GM23248 (cell line): ENCODE data around the gene ANXA8L1. TPM values are rescaled to one million over a fixed set of nuclear protein-coding genes. Genes with fewer than 3 reads are reported as not detected.
"Not testable (repeated sequence)": the region's sequence is repeated elsewhere in the genome, so short reads cannot be mapped to it uniquely, and the experiment has no call there.

ENCODE experiments used
- DNase-seq: peaks from one replicate; pipeline ENCODE4 v3.0.0-alpha.2; 2015
- H2AFZ ChIP-seq: fragments of 200-600 bp; sonication (generic); 2 replicates; pipeline ENCODE4 v1.6.1; 2016; ENCODE audit warnings: antibody characterized with exemption
- H3F3A ChIP-seq: fragments of 200-600 bp; sonication (generic); 2 replicates; pipeline ENCODE4 v1.6.1; 2016; ENCODE audit warnings: mild to moderate bottlenecking, antibody characterized with exemption, mixed run types; ENCODE audit not compliant: insufficient read depth
- H3K27ac ChIP-seq: fragments of 200-600 bp; sonication (generic); 2 replicates; pipeline ENCODE4 v1.5.1; 2016; ENCODE audit warnings: mild to moderate bottlenecking
- H3K27me3 ChIP-seq: fragments of 200-600 bp; sonication (generic); replicated peaks from 2 replicates; pipeline ENCODE4 v1.6.1; 2016; ENCODE audit warnings: mild to moderate bottlenecking; ENCODE audit not compliant: insufficient read depth
- H3K36me3 ChIP-seq: fragments of 200-600 bp; sonication (generic); 2 replicates; pipeline ENCODE4 v1.6.1; 2016; ENCODE audit warnings: low read depth, mild to moderate bottlenecking
- H3K4me1 ChIP-seq: fragments of 200-600 bp; sonication (generic); 2 replicates; pipeline ENCODE4 v1.6.1; 2016; ENCODE audit warnings: mild to moderate bottlenecking; ENCODE audit not compliant: insufficient read depth
- H3K4me2 ChIP-seq: fragments of 200-600 bp; sonication (generic); one replicate; pipeline ENCODE4 v1.6.1; 2016; ENCODE audit warnings: mild to moderate bottlenecking; ENCODE audit not compliant: unreplicated experiment
- H3K4me3 ChIP-seq: fragments of 200-600 bp; sonication (generic); 2 replicates; pipeline ENCODE4 v1.5.1; 2016; ENCODE audit warnings: mild to moderate bottlenecking
- H3K79me2 ChIP-seq: fragments of 200-600 bp; sonication (generic); 2 replicates; pipeline ENCODE4 v1.6.1; 2016; ENCODE audit warnings: mild to moderate bottlenecking; ENCODE audit not compliant: insufficient read depth
- H3K9ac ChIP-seq: fragments of 200-600 bp; sonication (generic); 2 replicates; pipeline ENCODE4 v1.6.1; 2016; ENCODE audit warnings: mild to moderate bottlenecking
- H3K9me2 ChIP-seq: fragments of 200-600 bp; sonication (generic); 2 replicates; pipeline ENCODE4 v1.6.1; 2016; ENCODE audit warnings: mixed run types, mild to moderate bottlenecking, moderate library complexity; ENCODE audit not compliant: insufficient read depth
- H3K9me3 ChIP-seq: fragments of 200-600 bp; sonication (generic); one replicate; pipeline ENCODE4 v1.6.1; 2017; ENCODE audit warnings: low read depth
- H4K20me1 ChIP-seq: fragments of 200-600 bp; sonication (generic); 2 replicates; pipeline ENCODE4 v1.6.0; 2016; ENCODE audit not compliant: insufficient read depth
- WGBS, 2 experiments: methylation state at CpG; one replicate each; pipeline ENCODE4 v1.1.6; 2015 to 2017; ENCODE audit warnings: low lambda C conversion rate in 2 of 2, low coverage in 1 of 2; ENCODE audit errors: missing lambda C conversion rate in 2 of 2; 5-methylcytosine and 5-hydroxymethylcytosine counted together
- in situ Hi-C: fragments of 300-500 bp; cut with MboI; formaldehyde crosslinking; loops from 2 replicates; pipeline ENCODE4 v1.15.0; 2020
- polyA plus RNA-seq: library from polyadenylated mRNA; unstranded; fragments of >200 nt; fragmentation: Nextera tagmentation; extraction: Ambion mirVana; gene quantifications from 2 replicates; pipeline ENCODE4 v1.2.1, GENCODE V29; 2016
- total RNA-seq: library from RNA; depleted of rRNA; stranded (reverse); fragments of >200 nt; shearing (Covaris generic); gene quantifications from 2 replicates; pipeline ENCODE4 v1.2.3, GENCODE V29; 2014

Gene ANXA8L1
- total and polyA plus RNA-seq, 2 experiments from 2014 or later = 2.0 to 2.2 TPM

GRCh38 chr10:46412665-46413064 is 37.1 kb downstream of the ANXA8L1 start:
- H2AFZ ChIP-seq, H3K9me2 ChIP-seq, H3K4me2 ChIP-seq, in situ Hi-C loops, H3K36me3 ChIP-seq, H3K27me3 ChIP-seq, H3K4me1 ChIP-seq, H3K4me3 ChIP-seq, DNase-seq, H3F3A ChIP-seq, H3K27ac ChIP-seq, H3K9ac ChIP-seq, H4K20me1 ChIP-seq, H3K9me3 ChIP-seq: not testable (repeated sequence)
- H3K79me2 ChIP-seq = peaks cover 45% of the 10 kb centered on the region
- no CpG with 5 or more reads among the region's 5 CpGs for WGBS, 2 experiments

- H4K20me1 ChIP-seq, H3K36me3 ChIP-seq, H3K4me1 ChIP-seq, H3K9me3 ChIP-seq, H3F3A ChIP-seq, H3K27ac ChIP-seq, H3K4me3 ChIP-seq, H3K27me3 ChIP-seq, H3K9me2 ChIP-seq, H3K9ac ChIP-seq, H2AFZ ChIP-seq, in situ Hi-C loops, DNase-seq, H3K4me2 ChIP-seq: not testable (repeated sequence)
- peaks cover 22% of the 10 kb centered on the region for H3K79me2 ChIP-seq
- 96% methylated on average over 4 to 6 of the region's 6 CpGs for WGBS, 2 experiments
Measured at GRCh38 chr10:46415291-46415690, 39.7 kb downstream of the ANXA8L1 start.

DNA sequence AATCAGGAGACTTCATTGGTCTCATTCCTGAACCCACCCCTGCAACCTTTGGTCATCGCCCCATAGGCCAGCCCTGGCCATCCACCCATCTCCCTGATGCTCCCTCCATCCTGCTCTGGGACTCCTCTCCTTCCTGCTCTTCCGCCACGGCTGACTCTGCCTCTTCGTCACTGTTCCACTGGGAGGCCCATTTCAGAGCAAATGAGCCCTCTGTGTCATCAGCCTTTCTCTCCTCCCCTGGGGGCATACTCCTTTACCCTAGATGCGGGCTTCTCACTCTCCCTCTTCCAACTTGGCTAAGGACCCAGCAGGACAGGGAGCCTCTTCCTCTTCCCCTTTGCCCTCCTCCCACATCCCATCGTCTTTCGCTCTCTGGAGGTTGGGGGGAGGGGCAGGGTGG is 42.7 kb downstream of the ANXA8L1 start:
- not testable (repeated sequence) for H2AFZ ChIP-seq
- WGBS, 2 experiments = 76 to 93% methylated on average over 3 to 6 of the region's 7 CpGs

DNA sequence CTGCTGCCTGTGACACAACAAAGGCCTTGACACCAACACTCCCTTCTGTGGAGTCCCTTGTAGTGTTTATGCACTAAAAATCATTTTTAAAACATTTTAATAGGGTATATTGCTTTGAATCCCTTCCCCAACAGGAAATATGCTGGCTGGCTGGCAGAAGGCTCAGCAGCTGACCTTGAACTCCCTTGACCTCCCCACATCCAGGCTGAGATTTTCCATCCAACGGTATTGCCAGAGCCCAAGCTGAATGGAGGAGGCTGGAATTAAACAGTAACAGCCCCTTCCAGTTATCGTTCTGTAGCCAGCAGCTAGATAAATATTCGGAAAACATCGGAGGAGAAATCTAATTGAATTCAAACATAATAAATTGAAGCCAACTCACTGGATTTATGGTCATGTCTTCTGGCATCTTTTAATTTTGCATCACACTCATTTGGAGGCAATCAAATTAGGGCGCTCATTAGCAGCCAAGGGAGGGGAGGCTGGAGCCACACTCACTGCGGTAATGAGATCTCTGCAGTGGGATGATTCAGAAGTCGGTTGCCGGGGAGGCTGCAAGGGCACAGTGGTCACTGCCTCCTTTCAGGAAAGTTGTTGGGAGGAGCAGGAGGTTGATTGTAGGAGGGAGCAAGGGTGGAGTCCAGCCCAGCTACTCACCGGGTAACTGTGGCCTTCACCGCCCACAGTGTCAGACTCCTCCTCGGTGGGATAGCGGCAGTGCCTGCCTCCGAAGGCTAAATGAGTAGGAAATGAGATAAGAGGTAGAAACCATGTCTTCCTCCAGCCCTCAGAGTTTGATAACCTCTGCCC is 44.2 kb downstream of the ANXA8L1 start:
- H3K4me3 ChIP-seq, H3K36me3 ChIP-seq, H3K4me2 ChIP-seq, H3K9ac ChIP-seq, H3K9me2 ChIP-seq, H3K27me3 ChIP-seq, H3K79me2 ChIP-seq, H3K4me1 ChIP-seq, H3F3A ChIP-seq, H3K27ac ChIP-seq, DNase-seq, H3K9me3 ChIP-seq, H4K20me1 ChIP-seq, in situ Hi-C loops, H2AFZ ChIP-seq: not testable (repeated sequence)
- WGBS, 2 experiments = 5 to 6% methylated on average over 4 of the region's 13 CpGs

More for the DNA sequence above, 42.7 kb downstream of the ANXA8L1 start:
- H3K27me3 ChIP-seq, H3K4me3 ChIP-seq, H3K4me1 ChIP-seq, H3K9me2 ChIP-seq, in situ Hi-C loops, H3K4me2 ChIP-seq, H3K36me3 ChIP-seq, H3K9ac ChIP-seq, H3K9me3 ChIP-seq, DNase-seq, H4K20me1 ChIP-seq, H3K27ac ChIP-seq, H3F3A ChIP-seq: not testable (repeated sequence)
- H3K79me2 ChIP-seq = peaks cover 13% of the 10 kb centered on the region

GRCh38 chr10:46423550-46423949 is 48.0 kb downstream of the ANXA8L1 start:
- in situ Hi-C loops, H3K9me3 ChIP-seq, H2AFZ ChIP-seq, H3K27me3 ChIP-seq, H3K79me2 ChIP-seq, H3K4me1 ChIP-seq, H3F3A ChIP-seq, H3K4me3 ChIP-seq, H3K9ac ChIP-seq, H3K9me2 ChIP-seq, H3K4me2 ChIP-seq, H3K27ac ChIP-seq, DNase-seq, H4K20me1 ChIP-seq, H3K36me3 ChIP-seq: not testable (repeated sequence)
- no CpG with 5 or more reads among the region's 2 CpGs for WGBS, 2 experiments

GRCh38 chr10:46440942-46441341 is 65.4 kb downstream of the ANXA8L1 start:
- H2AFZ ChIP-seq, H3K36me3 ChIP-seq, H3K9me2 ChIP-seq, H3F3A ChIP-seq, H3K9me3 ChIP-seq, H3K9ac ChIP-seq, H3K4me1 ChIP-seq, in situ Hi-C loops, H3K27ac ChIP-seq, H3K4me2 ChIP-seq, DNase-seq, H4K20me1 ChIP-seq, H3K4me3 ChIP-seq, H3K27me3 ChIP-seq, H3K79me2 ChIP-seq: not testable (repeated sequence)
- 43% methylated on average over 1 of the region's 4 CpGs; no CpG with 5 or more reads in 1 of the 2 experiments for WGBS, 2 experiments
